SK-N-SH (cell line): ENCODE data around the gene SNTG2. TPM values are rescaled to one million over a fixed set of nuclear protein-coding genes. Genes with fewer than 3 reads are reported as not detected.

ENCODE experiments used
- CTCF ChIA-PET: fragments of 300-600, 350-600 bp; formaldehyde crosslinking; extraction: SDS; loops from one replicate; lab custom pipeline; 2021; lab: Yijun Ruan, JAX
- POLR2A ChIA-PET: fragments of 350-600 bp; sonication (Branson Sonifier 250); formaldehyde crosslinking; extraction: SDS; loops from one replicate; lab custom pipeline; 2020; ENCODE audit warnings: antibody characterized with exemption, inconsistent platforms; lab: Yijun Ruan, JAX
- DNase-seq: peaks from one replicate; pipeline ENCODE4 v3.0.0; 2012
- H2AFZ ChIP-seq: fragments of 200-600 bp; sonication (generic); 2 replicates; pipeline ENCODE4 v1.8.1; 2016; ENCODE audit warnings: antibody characterized with exemption, mild to moderate bottlenecking, low read depth
- H3F3A ChIP-seq: fragments of 200-600 bp; sonication (generic); replicated peaks from 2 replicates; pipeline ENCODE3; 2016; ENCODE audit warnings: antibody characterized with exemption, mild to moderate bottlenecking; ENCODE audit not compliant: insufficient read depth
- H3K27ac ChIP-seq, 2 experiments: fragments of 200-500 bp in 1 of 2; fragments of 200-600 bp in 1 of 2; sonication (Bioruptor generic) in 1 of 2; sonication (generic), shearing (Covaris generic) in 1 of 2; 2 replicates each; pipeline versions ENCODE4 v1.5.1 to v1.6.1; 2014 to 2016; ENCODE audit warnings: low read depth in 2 of 2, inconsistent platforms in 1 of 2, low read length in 1 of 2, mild to moderate bottlenecking in 1 of 2, mixed read lengths in 1 of 2
- H3K27me3 ChIP-seq: fragments of 200-600 bp; sonication (generic), shearing (Covaris generic); 2 replicates; pipeline ENCODE4 v1.6.1; 2016; ENCODE audit warnings: mixed run types; ENCODE audit not compliant: insufficient read depth
- H3K36me3 ChIP-seq, 2 experiments: fragments of 200-500 bp in 1 of 2; fragments of 200-600 bp in 1 of 2; sonication (Bioruptor generic) in 1 of 2; sonication (generic) in 1 of 2; replicated peaks in 1 of 2; 2 replicates each; pipeline versions ENCODE3 to v1.5.1; 2014 to 2016; ENCODE audit warnings: low read length in 1 of 2, mild to moderate bottlenecking in 1 of 2; ENCODE audit not compliant: insufficient read depth in 2 of 2, control insufficient read depth in 1 of 2
- H3K4me1 ChIP-seq, 2 experiments: fragments of 200-500 bp in 1 of 2; fragments of 200-600 bp in 1 of 2; sonication (Bioruptor generic) in 1 of 2; sonication (generic), shearing (Covaris generic) in 1 of 2; 2 replicates each; pipeline versions ENCODE4 v1.5.1 to v1.6.1; 2014 to 2016; ENCODE audit warnings: low read depth in 1 of 2, low read length in 1 of 2, mixed run types in 1 of 2; ENCODE audit not compliant: insufficient read depth in 2 of 2, control insufficient read depth in 1 of 2
- H3K4me2 ChIP-seq: fragments of 200-600 bp; sonication (generic), shearing (Covaris generic); 2 replicates; pipeline ENCODE4 v1.6.1; 2017; ENCODE audit warnings: mixed run types
- H3K4me3 ChIP-seq, 2 experiments: fragments of 200-500 bp in 1 of 2; fragments of 200-600 bp in 1 of 2; sonication (Bioruptor generic) in 1 of 2; sonication (generic), shearing (Covaris generic) in 1 of 2; 2 replicates each; pipeline versions ENCODE4 v1.5.1 to v1.8.1; 2014 to 2016; ENCODE audit warnings: low read depth in 2 of 2, inconsistent platforms in 1 of 2, low read length in 1 of 2, mild to moderate bottlenecking in 1 of 2, mixed read lengths in 1 of 2, moderate library complexity in 1 of 2
- H3K79me2 ChIP-seq: fragments of 200-600 bp; sonication (generic); 2 replicates; pipeline ENCODE4 v1.8.1; 2017; ENCODE audit warnings: mild to moderate bottlenecking; ENCODE audit not compliant: insufficient read depth
- H3K9ac ChIP-seq: fragments of 200-600 bp; sonication (generic); 2 replicates; pipeline ENCODE4 v1.6.1; 2017; ENCODE audit warnings: mixed run types
- H3K9me2 ChIP-seq: fragments of 200-600 bp; sonication (generic); 2 replicates; pipeline ENCODE4 v1.6.1; 2017; ENCODE audit warnings: mixed run types
- H3K9me3 ChIP-seq: fragments of 200-600 bp; sonication (generic); 2 replicates; pipeline ENCODE4 v1.6.1; 2017; ENCODE audit warnings: mixed run types, mild to moderate bottlenecking, moderate library complexity
- H4K20me1 ChIP-seq: fragments of 200-600 bp; sonication (generic); 2 replicates; pipeline ENCODE4 v1.6.1; 2017; ENCODE audit warnings: mild to moderate bottlenecking, mixed run types; ENCODE audit not compliant: insufficient read depth
- CHD2 ChIP-seq: fragments of 150-350 bp; IDR thresholded peaks from 2 replicates; pipeline ENCODE4 v1.6.1; 2018; ENCODE audit warnings: low read length; ENCODE audit not compliant: partially characterized antibody
- CTCF ChIP-seq: fragments of 200-600 bp; sonication (generic); IDR thresholded peaks from 2 replicates; pipeline ENCODE4 v1.6.1; 2017; ENCODE audit warnings: antibody characterized with exemption, mild to moderate bottlenecking, moderate library complexity
- EP300 ChIP-seq, 2 experiments: IDR thresholded peaks; 2 replicates each; pipeline versions ENCODE4 v1.4.0 to v1.6.1; 2012; ENCODE audit warnings: borderline replicate concordance in 1 of 2, low read depth in 1 of 2, low read length in 1 of 2
- EZH2phosphoT487 ChIP-seq: fragments of 200-600 bp; sonication (generic); IDR thresholded peaks from 2 replicates; pipeline ENCODE4 v1.6.1; 2017; ENCODE audit warnings: low read depth, mixed run types, mild to moderate bottlenecking, antibody characterized with exemption, moderate library complexity, borderline replicate concordance
- FOXJ3 ChIP-seq: sonication (generic); formaldehyde crosslinking; IDR thresholded peaks from 2 replicates; pipeline ENCODE4 v1.5.1; 2020; ENCODE audit warnings: mild to moderate bottlenecking, missing genetic modification reagents
- FOXM1 ChIP-seq: IDR thresholded peaks from 2 replicates; pipeline ENCODE4 v1.4.0; 2012; ENCODE audit warnings: low read depth, mild to moderate bottlenecking
- GABPA ChIP-seq: IDR thresholded peaks from 2 replicates; pipeline ENCODE4 v1.4.0; 2012; ENCODE audit warnings: low read depth, mild to moderate bottlenecking
- IRF3 ChIP-seq: fragments of 150-350 bp; IDR thresholded peaks from 2 replicates; pipeline ENCODE4 v1.6.1; 2016; ENCODE audit warnings: mild to moderate bottlenecking, low read depth, low read length
- MAX ChIP-seq: IDR thresholded peaks from 2 replicates; pipeline ENCODE4 v1.4.0; 2012; ENCODE audit warnings: low read depth
- MXI1 ChIP-seq: IDR thresholded peaks from 2 replicates; pipeline ENCODE4 v1.6.1; 2012; ENCODE audit warnings: mild to moderate bottlenecking, low read depth, low read length, improper control_type of control experiment
- SIN3A ChIP-seq: IDR thresholded peaks from 2 replicates; pipeline ENCODE4 v1.6.1; 2012; ENCODE audit warnings: low read depth, mild to moderate bottlenecking, low read length, moderate library complexity, borderline replicate concordance
- USF1 ChIP-seq: IDR thresholded peaks from 2 replicates; pipeline ENCODE4 v1.4.0; 2012; ENCODE audit warnings: low read depth, borderline replicate concordance
- USF2 ChIP-seq: fragments of 150-350 bp; IDR thresholded peaks from 2 replicates; pipeline ENCODE4 v1.6.1; 2017; ENCODE audit warnings: antibody characterized with exemption, low read length, low read depth, borderline replicate concordance
- WGBS: methylation state at CpG from one replicate; pipeline ENCODE4 v1.1.6; 2017; ENCODE audit warnings: low lambda C conversion rate; 5-methylcytosine and 5-hydroxymethylcytosine counted together
- polyA plus RNA-seq, 3 experiments: library from polyadenylated mRNA; depleted of rRNA; stranded (reverse); fragments of >200 nt; gene quantifications; 2 replicates each; pipeline ENCODE4 v1.2.3, GENCODE V29; 2012

Gene SNTG2
- polyA plus RNA-seq, 1 of the 3 experiments (the other 2 are of a cell fraction), result not detected

- Histone ChIP-seq H3K9ac (no peak overlapping the region), H3K79me2 (no peaks in the 10 kb centered on the region), H3K4me1 (no peaks in the 10 kb centered on the region; a peak in 1 of 4 replicates), H2AFZ (no peak overlapping the region), H3K4me2 (no peak overlapping the region), H3K27ac (no peak overlapping the region), H3K9me2 (no peaks in the 10 kb centered on the region), H3K4me3 (no peak overlapping the region), H3K27me3 (no peaks in the 10 kb centered on the region), H3F3A (no peaks in the 10 kb centered on the region), H4K20me1 (no peaks in the 10 kb centered on the region), H3K36me3 (no peaks in the 10 kb centered on the region), H3K9me3 (no peaks in the 10 kb centered on the region)
- CTCF ChIA-PET, result interaction anchor here (0.6 to 0.7 kb wide), 2 partner anchors 28 to 87 kb away, joined by 3 read pairs; no protein-coding TSS in a partner anchor
- TF ChIP-seq MAX (no peak), USF2 (no peak), FOXM1 (no peak), GABPA (no peak), USF1 (no peak), FOXJ3 (CRISPR knock-in tag) (no peak), CHD2 (no peak), EZH2phosphoT487 (no peak), MXI1 (no peak), EP300 (IDR thresholded peaks at IDR 0.05; ENCODE audit: borderline replicate concordance in 1 of 2, low read depth in 1 of 2, low read length in 1 of 2) (no peak), IRF3 (no peak), SIN3A (no peak), CTCF (no peak)
- no peak for DNase-seq
- 64% methylated on average over 10 of the region's 10 CpGs for WGBS
- POLR2A ChIA-PET, result no interaction called here
Measured at GRCh38 chr2:1168846-1169245, 218.2 kb downstream of the SNTG2 start.
